Keratinocyte (primary cell): Measurements from ENCODE around the gene ITCH. TPM values are rescaled to one million over a fixed set of nuclear protein-coding genes. Genes with fewer than 3 reads are reported as not detected.
"Not testable (repeated sequence)": the region's sequence is repeated elsewhere in the genome, so short reads cannot be mapped to it uniquely, and the experiment has no call there.

Experiments used
- DNase-seq: peaks from one replicate; pipeline ENCODE4 v3.0.0-alpha.2; 2011; ENCODE audit warnings: low read depth, missing footprints, low spot score
- FAIRE-seq: peaks from 2 replicates; lab custom pipeline; 2011; peaks lifted over from hg19 to GRCh38; lab: Jason Lieb, UNC
- H2AFZ ChIP-seq: 2 replicates; pipeline ENCODE4 v1.6.0; 2012; ENCODE audit warnings: low read length, control low read depth, inconsistent platforms; ENCODE audit not compliant: control insufficient read depth
- H3K27ac ChIP-seq: 2 replicates; pipeline ENCODE4 v1.5.1; 2011; ENCODE audit warnings: low read length; ENCODE audit not compliant: control insufficient read depth, insufficient read depth
- H3K27me3 ChIP-seq: 3 replicates; pipeline ENCODE4 v1.6.0; 2011; ENCODE audit warnings: low read length; ENCODE audit not compliant: control insufficient read depth, insufficient read depth; ENCODE audit errors: extremely low read depth
- H3K36me3 ChIP-seq, 2 experiments: 2 replicates in 1 of 2; 3 replicates in 1 of 2; pipeline ENCODE4 v1.5.1; 2011; ENCODE audit warnings: low read length in 2 of 2, mild to moderate bottlenecking in 1 of 2; ENCODE audit not compliant: control insufficient read depth in 2 of 2, insufficient read depth in 2 of 2; ENCODE audit errors: extremely low read depth in 1 of 2
- H3K4me1 ChIP-seq: 3 replicates; pipeline ENCODE4 v1.5.1; 2011; ENCODE audit warnings: low read length; ENCODE audit not compliant: control insufficient read depth, insufficient read depth; ENCODE audit errors: extremely low read depth
- H3K4me2 ChIP-seq: 3 replicates; pipeline ENCODE4 v1.6.0; 2011; ENCODE audit warnings: low read depth, low read length; ENCODE audit not compliant: control insufficient read depth, insufficient read depth; ENCODE audit errors: extremely low read depth
- H3K4me3 ChIP-seq, 3 experiments: fragments of 200-600 bp in 1 of 3; sonication (generic) in 1 of 3; 2 replicates in 2 of 3; 3 replicates in 1 of 3; pipeline ENCODE4 v1.5.1; 2011 to 2016; ENCODE audit warnings: low read length in 3 of 3, mild to moderate bottlenecking in 3 of 3, control low read depth in 2 of 3, inconsistent platforms in 1 of 3, low read depth in 1 of 3, mixed read lengths in 1 of 3, mixed run types in 1 of 3, moderate library complexity in 1 of 3; ENCODE audit not compliant: control insufficient read depth in 2 of 3, insufficient read depth in 2 of 3; ENCODE audit errors: extremely low read depth in 1 of 3
- H3K79me2 ChIP-seq: 2 replicates; pipeline ENCODE4 v1.6.0; 2012; ENCODE audit warnings: low read length; ENCODE audit not compliant: control insufficient read depth, insufficient read depth
- H3K9ac ChIP-seq: 3 replicates; pipeline ENCODE4 v1.6.0; 2011; ENCODE audit warnings: low read length; ENCODE audit not compliant: control insufficient read depth, insufficient read depth; ENCODE audit errors: extremely low read depth
- H3K9me1 ChIP-seq: 3 replicates; pipeline ENCODE4 v1.6.0; 2011; ENCODE audit warnings: low read length; ENCODE audit not compliant: control insufficient read depth, insufficient read depth; ENCODE audit errors: extremely low read depth
- H3K9me3 ChIP-seq: 2 replicates; pipeline ENCODE4 v1.5.1; 2012; ENCODE audit warnings: low read depth, low read length; ENCODE audit not compliant: control insufficient read depth
- H4K20me1 ChIP-seq: 3 replicates; pipeline ENCODE4 v1.6.0; 2011; ENCODE audit warnings: low read length; ENCODE audit not compliant: control insufficient read depth, insufficient read depth; ENCODE audit errors: extremely low read depth
- CTCF ChIP-seq, 3 experiments: IDR thresholded peaks in 1 of 3; conservative IDR thresholded peaks in 1 of 3; optimal IDR thresholded peaks in 1 of 3; 2 replicates in 2 of 3; 3 replicates in 1 of 3; pipeline versions ENCODE3 to v1.5.1; 2011; ENCODE audit warnings: low read length in 3 of 3, mild to moderate bottlenecking in 3 of 3, moderate library complexity in 2 of 3, control low read depth in 1 of 3, inconsistent platforms in 1 of 3; ENCODE audit not compliant: insufficient read depth in 2 of 3; ENCODE audit errors: extremely low read depth in 1 of 3
- EZH2 ChIP-seq: IDR thresholded peaks from one replicate; pipeline ENCODE4 v1.6.1; 2012; ENCODE audit warnings: inconsistent platforms, mild to moderate bottlenecking, low read length, moderate library complexity
- dilution Hi-C: fragments of 300-500 bp; cut with MboI; formaldehyde crosslinking; loops from one replicate; pipeline ENCODE4 v1.7.0; 2020; ENCODE audit warnings: low sequenced_read_pairs; ENCODE audit not compliant: extremely low pct_ligation_motif_present
- polyA plus RNA-seq, 5 experiments: library from polyadenylated mRNA; depleted of rRNA in 3 of 5; stranded (reverse) in 3 of 5; stranded (forward) in 1 of 5; unstranded in 1 of 5; fragments of >200 nt; gene quantifications; 1 replicate in 1 of 5; 2 replicates in 3 of 5; 3 replicates in 1 of 5; pipeline versions ENCODE4 v1.2.1 to v1.2.3, GENCODE V29; 2011 to 2012; ENCODE audit warnings: missing spikeins in 2 of 5, low read depth in 1 of 5, low replicate concordance in 1 of 5

The ITCH gene
- polyA plus RNA-seq, 1 donor (not counting 4 experiments of a cell fraction or from before 2014, with no cell fraction given) = 42.5 TPM

DNA sequence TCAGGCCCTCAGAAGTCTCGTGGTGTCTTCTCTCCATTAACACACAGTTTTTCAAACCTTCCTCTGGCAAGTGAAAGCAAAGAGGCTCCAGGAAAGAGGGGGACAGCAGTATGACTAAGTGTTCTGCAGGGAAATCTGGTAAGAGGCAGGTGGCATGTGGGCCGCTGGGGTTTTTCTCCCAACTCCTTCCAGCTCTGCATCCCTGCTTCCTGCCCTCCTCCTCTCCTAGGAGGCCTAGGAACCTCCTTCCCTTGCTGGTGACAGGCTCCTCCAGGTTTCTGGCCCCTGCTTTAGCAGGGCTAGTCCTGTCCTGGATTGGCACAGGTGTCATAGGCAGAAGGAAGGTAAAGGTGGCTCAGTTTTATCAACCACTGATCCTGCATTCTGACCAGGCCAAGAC lies 7.6 kb upstream of the ITCH start:
- H3K36me3 ChIP-seq = no peaks in the 10 kb centered on the region
- H2AFZ ChIP-seq = no peak overlapping the region
- no peaks in the 10 kb centered on the region for H3K27me3 ChIP-seq
- DNase-seq (no peak), FAIRE-seq (no peak)
- no peaks in the 10 kb centered on the region for H3K79me2 ChIP-seq
- H3K27ac ChIP-seq = no peak overlapping the region
- no peaks in the 10 kb centered on the region for H3K9me3 ChIP-seq
- TF ChIP-seq EZH2 (no peak), CTCF (optimal IDR thresholded peaks at IDR 0.05 in 1 of 3, IDR thresholded peaks at IDR 0.05 in 1 of 3, conservative IDR thresholded peaks at IDR 0.05 in 1 of 3; ENCODE audit: extremely low read depth in 1 of 3, insufficient read depth in 2 of 3, low read length in 3 of 3) (no peak)
- no peak overlapping the region for H3K9ac ChIP-seq
- no peaks in the 10 kb centered on the region for H3K9me1 ChIP-seq
- no peak overlapping the region for H3K4me3 ChIP-seq
- dilution Hi-C loops = no loop called here
- no peaks in the 10 kb centered on the region for H3K4me1 ChIP-seq
- no peak overlapping the region for H3K4me2 ChIP-seq
- no peaks in the 10 kb centered on the region for H4K20me1 ChIP-seq

- FAIRE-seq, H3K4me3 ChIP-seq, dilution Hi-C loops, H3K4me2 ChIP-seq, H3K9me1 ChIP-seq, H2AFZ ChIP-seq, DNase-seq, H3K36me3 ChIP-seq, H3K27ac ChIP-seq, H3K27me3 ChIP-seq, H3K9ac ChIP-seq, H3K9me3 ChIP-seq, H4K20me1 ChIP-seq: not testable (repeated sequence)
- Histone ChIP-seq H3K4me1 (peaks cover 17% of the 10 kb centered on the region), H3K79me2 (peaks cover 17% of the 10 kb centered on the region)
Measured at GRCh38 chr20:34359729-34360128, 3.3 kb upstream of the ITCH start.

- peaks cover 44% of the 10 kb centered on the region for H3K4me1 ChIP-seq
- peak overlapping the region; percentile 47 for H3K27ac ChIP-seq
- dilution Hi-C loops = no loop called here
- H3K36me3 ChIP-seq = peaks cover 1 to 15% of the 10 kb centered on the region in 2 experiments
- no peaks in the 10 kb centered on the region for H3K9me1 ChIP-seq
- no peaks in the 10 kb centered on the region for H4K20me1 ChIP-seq
- H3K9ac ChIP-seq = peak overlapping the region; percentile 97
- H3K79me2 ChIP-seq = peaks cover 45% of the 10 kb centered on the region
- H3K27me3 ChIP-seq = no peaks in the 10 kb centered on the region
- TF ChIP-seq CTCF (optimal IDR thresholded peaks at IDR 0.05 in 1 of 3, IDR thresholded peaks at IDR 0.05 in 1 of 3, conservative IDR thresholded peaks at IDR 0.05 in 1 of 3; ENCODE audit: extremely low read depth in 1 of 3, insufficient read depth in 2 of 3, low read length in 3 of 3) = no peak
- no peak for TF ChIP-seq EZH2
- peak overlapping the region; percentile 87 for H3K4me2 ChIP-seq
- FAIRE-seq = no peak
- no peaks in the 10 kb centered on the region for H3K9me3 ChIP-seq
- peak overlapping the region; percentile 46 to 95 (median 51) for H3K4me3 ChIP-seq
- H2AFZ ChIP-seq = peak overlapping the region; percentile 53
- DNase-seq = no peak
Measured at GRCh38 chr20:34362502-34363061, 491 bp upstream of the ITCH start.
